PC-3 (cell line): Measurements from ENCODE around the gene CTSC. TPM values are rescaled to one million over a fixed set of nuclear protein-coding genes. Genes with fewer than 3 reads are reported as not detected.

Experiments used
- ATAC-seq: fragments of 200-7000 bp; cut with Tn5 transposase; 2 replicates; pipeline ENCODE4 v1.9.1; 2020; ENCODE audit warnings: mild to moderate bottlenecking, moderate library complexity
- BruUV-seq: library from RNA; stranded (reverse); fragments of 400-500 nt; replicated peaks from 2 replicates; lab custom pipeline; 2021; lab: Mats Ljungman, UMichigan
- CTCF ChIA-PET: fragments of 300-600 bp; sonication (Branson Sonifier 250); formaldehyde crosslinking; loops from one replicate; lab custom pipeline; 2022; ENCODE audit warnings: antibody characterized with exemption; lab: Charles Lee
- POLR2A ChIA-PET: fragments of 300-600 bp; sonication (Branson Sonifier 250); formaldehyde crosslinking; loops from one replicate; lab custom pipeline; 2022; ENCODE audit warnings: antibody characterized with exemption; ENCODE audit not compliant: unreplicated experiment; lab: Charles Lee
- DNase-seq: peaks from one replicate; pipeline ENCODE4 v3.0.0-alpha.2; 2015
- H2AFZ ChIP-seq: fragments of 300-600 bp; sonication (generic); 2 replicates; pipeline ENCODE4 v1.6.0; 2016; ENCODE audit warnings: antibody characterized with exemption, low read length
- H3F3A ChIP-seq: fragments of 300-600 bp; sonication (generic); one replicate; pipeline ENCODE4 v1.6.0; 2017; ENCODE audit warnings: antibody characterized with exemption, low read length, control low read depth, mild to moderate bottlenecking; ENCODE audit not compliant: unreplicated experiment
- H3K27ac ChIP-seq: fragments of 300-600 bp; sonication (generic); 2 replicates; pipeline ENCODE4 v1.5.1; 2016; ENCODE audit warnings: mild to moderate bottlenecking, low read length
- H3K27me3 ChIP-seq: fragments of 300-600 bp; sonication (generic); 2 replicates; pipeline ENCODE4 v1.6.1; 2016; ENCODE audit warnings: low read length, mixed read lengths
- H3K36me3 ChIP-seq: fragments of 300-600 bp; sonication (generic); 2 replicates; pipeline ENCODE4 v1.6.1; 2016; ENCODE audit warnings: low read depth, mixed run types, low read length, mixed read lengths
- H3K4me1 ChIP-seq: fragments of 300-600 bp; sonication (generic); 2 replicates; pipeline ENCODE4 v1.5.1; 2016; ENCODE audit warnings: low read length; ENCODE audit not compliant: insufficient read depth
- H3K4me2 ChIP-seq: fragments of 300-600 bp; sonication (generic); 2 replicates; pipeline ENCODE4 v1.6.0; 2016; ENCODE audit warnings: low read length
- H3K4me3 ChIP-seq: fragments of 300-600 bp; sonication (generic); 2 replicates; pipeline ENCODE4 v1.5.1; 2016; ENCODE audit warnings: mild to moderate bottlenecking, low read length, mixed read lengths
- H3K79me2 ChIP-seq: fragments of 300-600 bp; sonication (generic); 2 replicates; pipeline ENCODE4 v1.6.1; 2017; ENCODE audit warnings: low read length, mixed read lengths
- H3K9ac ChIP-seq: fragments of 300-600 bp; sonication (generic); 2 replicates; pipeline ENCODE4 v1.6.0; 2016; ENCODE audit warnings: mild to moderate bottlenecking, low read length
- H3K9me2 ChIP-seq: fragments of 300-600 bp; sonication (generic); replicated peaks from 2 replicates; pipeline ENCODE4 v1.6.1; 2016; ENCODE audit warnings: mixed run types, low read length, mixed read lengths
- H3K9me3 ChIP-seq: fragments of 300-600 bp; sonication (generic); 2 replicates; pipeline ENCODE4 v1.6.1; 2016; ENCODE audit warnings: low read length, mixed read lengths
- H4K20me1 ChIP-seq: fragments of 300-600 bp; sonication (generic); 2 replicates; pipeline ENCODE4 v1.6.1; 2016; ENCODE audit warnings: low read length, mixed read lengths
- CTCF ChIP-seq: fragments of 300-600 bp; sonication (generic); conservative IDR thresholded peaks from 2 replicates; pipeline ENCODE4 v1.5.1; 2017; ENCODE audit warnings: antibody characterized with exemption, low read depth, mild to moderate bottlenecking, low read length
- EZH2 ChIP-seq: fragments of 300-600 bp; sonication (generic); IDR thresholded peaks from one replicate; pipeline ENCODE4 v1.6.1; 2017; ENCODE audit warnings: antibody characterized with exemption, mild to moderate bottlenecking, low read length; ENCODE audit not compliant: unreplicated experiment
- EZH2phosphoT487 ChIP-seq: fragments of 300-600 bp; sonication (generic); IDR thresholded peaks from 2 replicates; pipeline ENCODE4 v1.6.1; 2018; ENCODE audit warnings: mild to moderate bottlenecking, antibody characterized with exemption, low read length, borderline replicate concordance
- intact Hi-C: fragments of 100-400 bp; cut with micrococcal nuclease; formaldehyde crosslinking; loops from 2 replicates; pipeline ENCODE4 v1.9.0; 2023
- total RNA-seq: library from RNA; depleted of rRNA; stranded (reverse); fragments of >200 nt; gene quantifications from 2 replicates; pipeline ENCODE4 v1.2.3, GENCODE V29; 2014

The CTSC gene
- total RNA-seq, 1 experiment from 2014 or later, result 240 TPM

- Histone ChIP-seq H3K9me3 (no peaks in the 10 kb centered on the region), H4K20me1 (peaks cover 29% of the 10 kb centered on the region), H3K27me3 (no peaks in the 10 kb centered on the region), H3K27ac (no peak overlapping the region), H3K36me3 (peaks cover 86% of the 10 kb centered on the region), H3F3A (no peaks in the 10 kb centered on the region), H3K4me1 (peaks cover 33% of the 10 kb centered on the region), H2AFZ (no peak overlapping the region), H3K4me3 (no peak overlapping the region), H3K4me2 (no peak overlapping the region), H3K9me2 (no peaks in the 10 kb centered on the region), H3K79me2 (peaks cover 94% of the 10 kb centered on the region), H3K9ac (no peak overlapping the region)
- ATAC-seq (no peak), DNase-seq (no peak)
- no TSS peak for BruUV-seq
- TF ChIP-seq CTCF, result no peak
- TF ChIP-seq EZH2, result no peak
- TF ChIP-seq EZH2phosphoT487, result no peak
- POLR2A ChIA-PET, result interaction anchor here (0.8 kb wide), 1 partner anchor 199 kb away, joined by 5 read pairs; no protein-coding TSS in a partner anchor
- CTCF ChIA-PET, result interaction anchor here (0.7 kb wide), 1 partner anchor 19 kb away, joined by 6 read pairs; no protein-coding TSS in a partner anchor
- intact Hi-C loops, result loop anchor here (10.0 kb wide), 1 partner anchor 455 kb away; no protein-coding TSS in a partner anchor
Observed at GRCh38 chr11:88329563-88330250, 7.8 kb downstream of the CTSC start.

GRCh38 chr11:88327462-88328143, 9.9 kb downstream of the CTSC start:
- POLR2A ChIA-PET, result interaction anchor here (0.7 kb wide), 1 partner anchor 860 kb away, joined by 4 read pairs; no protein-coding TSS in a partner anchor
- Histone ChIP-seq H3K27me3 (no peaks in the 10 kb centered on the region), H4K20me1 (peaks cover 15% of the 10 kb centered on the region; the same call in 1 of the 2 replicates), H3K79me2 (peaks cover 94% of the 10 kb centered on the region), H3K9me3 (no peaks in the 10 kb centered on the region), H3K36me3 (peaks cover 76% of the 10 kb centered on the region), H3K27ac (no peak overlapping the region), H3K4me2 (no peak overlapping the region), H3K4me3 (no peak overlapping the region), H2AFZ (no peak overlapping the region), H3F3A (no peaks in the 10 kb centered on the region), H3K9ac (no peak overlapping the region), H3K4me1 (peaks cover 12% of the 10 kb centered on the region; the same call in 1 of the 2 replicates), H3K9me2 (no peaks in the 10 kb centered on the region)
- no peak for DNase-seq
- CTCF ChIA-PET, result no interaction called here
- no peak for ATAC-seq
- intact Hi-C loops, result no loop called here
- BruUV-seq, result no TSS peak
- TF ChIP-seq EZH2phosphoT487 (no peak), EZH2 (no peak), CTCF (no peak)
